Prostate gland (tissue), 2 donors: ENCODE data around the gene JAM2.

Experiments used
- CTCF ChIP-seq, 4 experiments: fragments of 200-600 bp in 2 of 4; fragments of 450-650 bp in 2 of 4; sonication (generic) in 2 of 4; IDR thresholded peaks; 1 replicate in 3 of 4; 2 replicates in 1 of 4; pipeline ENCODE4 v1.5.1; 2016 to 2019; ENCODE audit warnings: antibody characterized with exemption in 4 of 4, mild to moderate bottlenecking in 2 of 4, moderate library complexity in 2 of 4
- POLR2A ChIP-seq: fragments of 450-650 bp; IDR thresholded peaks from one replicate; pipeline ENCODE4 v1.6.1; 2016; ENCODE audit warnings: antibody characterized with exemption, mild to moderate bottlenecking
- POLR2AphosphoS5 ChIP-seq: sonication (generic); formaldehyde crosslinking; IDR thresholded peaks from one replicate; pipeline ENCODE4 v1.6.1; 2017; ENCODE audit warnings: antibody characterized with exemption

GRCh38 chr21:25709684-25710265, 70.7 kb downstream of the JAM2 start:
- TF ChIP-seq CTCF (IDR thresholded peaks at IDR 0.05), result no peak
- no peak for TF ChIP-seq POLR2A
- no peak for TF ChIP-seq POLR2AphosphoS5
